Activated T-cell treated with anti-CD3 and anti-CD28 coated beads, Interleukin-2, amount 50 U/mL, for 72 hours (primary cell): Measurements from ENCODE around the gene RAD9A. TPM values are rescaled to one million over a fixed set of nuclear protein-coding genes. Genes with fewer than 3 reads are reported as not detected.

Experiments
- ATAC-seq, 2 donors: fragments of 150-1000 bp; cut with Tn5 transposase; replicated peaks in 1 of 2; 2 replicates each; pipeline ENCODE4 v1.10.0; 2021; ENCODE audit warnings: moderate library complexity in 2 of 2, mild to moderate bottlenecking in 1 of 2
- DNase-seq, 2 donors: peaks; one replicate each; pipeline ENCODE4 v3.0.0; 2021 to 2022; ENCODE audit warnings: mixed read lengths in 1 of 2
- H3K27ac Mint-ChIP-seq: one replicate; pipeline ENCODE4 v1.8.0; 2022; ENCODE audit warnings: mild to moderate bottlenecking, moderate library complexity, mixed read lengths
- H3K27me3 Mint-ChIP-seq: one replicate; pipeline ENCODE4 v1.8.0; 2022; ENCODE audit warnings: low read depth, mixed read lengths
- H3K36me3 Mint-ChIP-seq, 2 donors: one replicate each; pipeline ENCODE4 v1.8.0; 2022; ENCODE audit warnings: mixed read lengths in 2 of 2, mild to moderate bottlenecking in 1 of 2; ENCODE audit not compliant: insufficient read depth in 2 of 2
- H3K4me1 Mint-ChIP-seq: one replicate; pipeline ENCODE4 v1.8.0; 2022; ENCODE audit warnings: low read depth, mixed read lengths
- H3K4me3 Mint-ChIP-seq, 2 donors: one replicate each; pipeline ENCODE4 v1.8.0; 2022; ENCODE audit warnings: mild to moderate bottlenecking in 2 of 2, mixed read lengths in 2 of 2, moderate library complexity in 2 of 2
- H3K9me3 Mint-ChIP-seq, 2 donors: one replicate each; pipeline ENCODE4 v1.8.0; 2022; ENCODE audit warnings: mixed read lengths in 2 of 2
- total RNA-seq, 2 donors: library from RNA; stranded (reverse); gene quantifications; one replicate each; pipeline ENCODE4 v1.2.3, GENCODE V29; 2022

The RAD9A gene
- total RNA-seq, 2 donors from 2014 or later: 36.7 to 41.2 TPM

DNA sequence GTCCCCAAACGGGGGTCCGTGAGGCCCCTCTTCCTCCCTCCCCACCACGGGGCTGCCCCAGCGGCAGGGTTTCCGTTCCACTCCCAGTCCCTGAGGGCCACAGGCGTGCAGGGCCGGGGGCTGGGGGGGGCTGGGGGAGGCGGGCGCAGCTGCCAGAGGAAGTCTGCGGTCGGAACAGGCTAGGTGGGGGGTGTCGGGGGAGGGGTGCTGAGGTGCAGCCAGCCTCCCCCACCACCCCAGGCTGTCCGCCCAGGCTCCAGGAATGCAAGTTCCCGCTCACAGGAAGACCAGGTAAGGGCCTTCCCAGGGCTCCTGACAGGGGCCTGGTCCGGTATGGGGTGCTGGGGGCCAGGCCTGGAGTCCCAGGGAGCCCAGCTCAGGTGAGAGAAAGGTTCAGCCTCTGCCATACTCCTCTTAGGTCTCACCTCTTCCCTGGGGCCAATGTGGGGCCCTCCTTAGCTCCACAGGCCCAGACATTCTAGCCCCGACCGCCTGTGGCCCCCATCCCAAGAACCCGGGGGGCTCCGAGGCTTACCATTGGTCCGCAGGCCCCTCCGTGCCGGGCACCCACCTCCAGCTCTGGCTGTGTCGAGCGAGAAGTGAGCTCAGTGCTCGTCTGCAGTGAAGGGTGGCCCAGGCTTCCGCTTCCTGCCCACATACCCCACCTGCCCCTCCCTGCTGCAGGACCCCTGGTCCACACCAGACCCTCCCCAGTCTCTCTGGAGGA lies 45.5 kb downstream of the RAD9A start, which contains the start of gene PTPRCAP:
Gene PTPRCAP, minus strand, starts transcription at position 601 of the 727 bp plus-strand sequence. Its CDS starts 63 bp downstream, at position 538.
- peak within 1 kb of the TSS; percentile 89 for H3K27ac Mint-ChIP-seq
- DNase-seq: peak; percentile 64 to 70
- H3K9me3 Mint-ChIP-seq: no peaks in the 10 kb centered on the region
- peaks cover 10 to 18% of the 10 kb centered on the region in 2 donors for H3K36me3 Mint-ChIP-seq
- peak; percentile 29 to 41 for ATAC-seq
- peaks cover 65% of the 10 kb centered on the region for H3K4me1 Mint-ChIP-seq
- no peaks in the 10 kb centered on the region for H3K27me3 Mint-ChIP-seq
- H3K4me3 Mint-ChIP-seq: peak within 1 kb of the TSS; percentile 91 to 97

DNA sequence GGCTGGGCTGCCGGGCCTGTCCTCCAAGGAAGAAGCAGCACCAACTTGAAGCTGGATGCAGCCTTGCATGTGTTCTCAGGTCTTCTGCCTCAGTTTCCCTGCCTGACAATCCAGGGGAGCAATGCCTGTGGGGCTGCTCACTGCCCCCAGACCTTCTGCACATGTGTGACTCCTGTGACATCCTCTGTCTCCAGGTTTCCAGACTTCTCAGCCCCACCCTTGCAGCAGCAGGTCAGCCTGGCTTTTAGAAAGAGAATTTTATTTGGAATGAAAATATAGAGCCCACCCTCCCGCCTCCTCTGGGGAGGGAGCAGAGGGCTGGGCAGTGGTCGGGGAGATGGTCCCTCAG lies 46.0 kb downstream of the RAD9A start:
- peaks cover 10 to 18% of the 10 kb centered on the region in 2 donors for H3K36me3 Mint-ChIP-seq
- DNase-seq (no peak), ATAC-seq (no peak)
- no peaks in the 10 kb centered on the region for H3K9me3 Mint-ChIP-seq
- H3K27me3 Mint-ChIP-seq: no peaks in the 10 kb centered on the region
- peak overlapping the region; percentile 91 to 97 for H3K4me3 Mint-ChIP-seq
- peak overlapping the region; percentile 89 for H3K27ac Mint-ChIP-seq
- H3K4me1 Mint-ChIP-seq: peaks cover 63% of the 10 kb centered on the region

DNA sequence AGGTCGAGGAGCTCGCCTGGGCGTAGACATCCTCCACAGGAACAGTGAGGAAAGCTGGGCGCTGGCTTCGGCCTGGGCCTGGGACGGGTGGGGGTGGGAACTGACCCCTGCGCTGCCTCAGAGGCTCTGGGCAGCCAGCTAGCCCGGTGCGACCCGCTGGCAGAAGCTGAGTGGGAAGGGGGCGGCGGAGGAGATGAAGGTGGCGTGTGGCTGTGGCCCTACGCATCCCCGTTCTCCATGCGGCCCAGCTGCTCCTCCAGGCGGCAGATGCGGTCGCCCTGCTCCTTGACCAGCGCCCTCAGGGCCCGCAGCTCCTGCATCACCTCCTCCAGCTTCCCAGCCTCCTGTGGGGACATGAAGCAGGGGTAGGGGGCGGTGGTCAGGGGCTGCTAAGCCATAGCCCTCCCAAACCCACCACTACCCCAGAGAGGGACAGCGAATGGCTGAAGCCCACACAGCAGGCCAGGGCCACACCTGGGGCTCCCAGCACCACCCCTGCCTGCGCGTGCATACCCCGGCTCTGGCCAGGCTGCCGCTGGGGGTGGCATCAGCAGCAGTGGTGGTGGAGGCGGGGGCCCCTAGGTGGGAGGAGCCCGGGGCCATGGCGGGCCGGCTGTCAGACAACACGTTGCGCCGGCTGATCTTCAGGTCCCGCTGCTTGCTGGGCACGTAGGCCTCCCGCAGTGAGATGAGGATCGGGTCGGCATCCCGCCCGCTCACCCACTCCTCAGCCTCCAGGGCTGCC lies 46.5 kb downstream of the RAD9A start:
- DNase-seq: peak; percentile 89 to 92
- Mint-ChIP-seq H3K4me1 (peaks cover 60% of the 10 kb centered on the region), H3K27me3 (no peaks in the 10 kb centered on the region), H3K27ac (peak overlapping the region; percentile 89), H3K9me3 (no peaks in the 10 kb centered on the region), H3K36me3 (peaks cover 10 to 18% of the 10 kb centered on the region in 2 donors), H3K4me3 (peak overlapping the region; percentile 91 to 97)
- ATAC-seq: peak; percentile 70 to 78

- Mint-ChIP-seq H3K9me3 (no peaks in the 10 kb centered on the region), H3K4me1 (peaks cover 59% of the 10 kb centered on the region), H3K27ac (peak overlapping the region; percentile 92), H3K36me3 (peaks cover 10 to 16% of the 10 kb centered on the region in 2 donors), H3K4me3 (peak overlapping the region; percentile 91 to 97), H3K27me3 (no peaks in the 10 kb centered on the region)
- ATAC-seq (peak; percentile 3 to 4), DNase-seq (no peak)
Observed at GRCh38 chr11:67439321-67440228, 47.8 kb downstream of the RAD9A start.

DNA sequence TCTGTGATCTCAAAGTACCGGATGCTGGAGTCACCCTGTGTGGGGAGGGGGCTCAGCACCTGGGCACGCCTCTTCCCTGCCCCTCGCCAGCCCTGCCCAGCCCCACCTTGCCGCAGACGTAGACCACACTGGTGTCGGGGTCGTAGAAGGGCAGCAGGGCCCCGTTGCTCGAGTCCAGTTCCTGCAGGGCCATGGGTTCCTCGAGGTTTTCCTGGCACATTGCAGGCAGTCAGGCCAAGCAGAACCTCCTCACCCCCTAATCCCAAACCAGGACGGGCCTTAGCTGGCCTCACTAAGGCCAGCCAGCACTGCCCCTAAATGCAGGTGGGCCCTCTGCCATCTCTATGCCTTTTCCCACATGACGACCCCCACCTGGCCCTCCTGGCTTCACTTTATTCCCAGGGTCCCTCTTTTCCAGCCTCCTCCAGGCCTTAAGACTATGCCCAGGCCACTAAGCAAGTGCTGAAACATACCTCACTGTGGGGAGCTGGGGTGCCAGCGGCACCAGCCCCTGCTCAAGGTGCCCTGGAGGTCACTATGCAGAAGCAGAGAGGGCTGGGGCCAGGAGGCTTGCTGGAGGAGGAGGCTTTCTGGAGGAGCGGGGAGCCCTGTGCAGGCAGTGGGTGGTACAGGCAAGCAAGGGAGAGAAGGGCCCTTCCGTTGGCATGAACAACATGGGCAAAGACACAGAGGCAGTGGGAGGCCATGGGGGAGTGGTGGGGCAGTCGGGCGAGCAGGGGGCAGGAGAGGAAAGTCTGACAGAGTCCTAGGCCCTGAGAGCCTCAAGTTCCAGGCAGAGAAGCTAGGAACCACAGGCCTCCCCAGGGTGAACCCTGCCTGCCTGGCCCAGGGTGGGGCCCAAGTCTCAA lies 48.7 kb downstream of the RAD9A start:
- peak overlapping the region; percentile 92 for H3K27ac Mint-ChIP-seq
- peak in 1 of 2 donors; percentile 6 for ATAC-seq
- DNase-seq: no peak
- H3K27me3 Mint-ChIP-seq: no peaks in the 10 kb centered on the region
- peak overlapping the region; percentile 91 to 97 for H3K4me3 Mint-ChIP-seq
- H3K36me3 Mint-ChIP-seq: peaks cover 7 to 12% of the 10 kb centered on the region in 2 donors
- no peaks in the 10 kb centered on the region for H3K9me3 Mint-ChIP-seq
- peaks cover 63% of the 10 kb centered on the region for H3K4me1 Mint-ChIP-seq

DNA sequence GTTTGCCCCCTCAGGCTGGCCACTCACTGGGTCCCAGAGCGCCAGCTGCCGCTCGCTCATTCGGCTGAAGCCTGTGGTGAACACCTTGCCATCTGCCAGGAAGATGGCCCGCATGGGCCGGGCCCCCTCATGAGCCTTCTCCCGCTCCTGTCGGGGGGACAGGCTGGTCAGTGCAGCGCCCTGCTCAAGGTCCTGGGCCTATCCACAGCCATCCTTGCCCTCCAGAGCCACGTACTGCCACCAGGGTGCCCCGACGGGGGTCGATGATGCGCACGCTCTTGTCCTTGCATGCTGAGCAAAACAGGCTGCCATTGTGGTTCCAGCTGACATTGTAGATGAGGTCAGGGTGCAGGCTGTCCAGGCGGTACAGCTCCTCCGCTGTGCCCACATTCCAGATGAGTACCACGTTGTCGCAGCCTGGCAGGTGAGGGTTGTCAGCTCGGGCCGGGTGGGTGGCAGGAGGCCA lies 49.3 kb downstream of the RAD9A start:
- Mint-ChIP-seq H3K36me3 (peaks cover 4 to 11% of the 10 kb centered on the region in 2 donors), H3K27ac (no peak overlapping the region), H3K4me3 (no peak overlapping the region), H3K9me3 (no peaks in the 10 kb centered on the region), H3K4me1 (peaks cover 64% of the 10 kb centered on the region), H3K27me3 (no peaks in the 10 kb centered on the region)
- DNase-seq (no peak), ATAC-seq (no peak)

- DNase-seq (no peak), ATAC-seq (no peak)
- Mint-ChIP-seq H3K27ac (no peak overlapping the region), H3K9me3 (no peaks in the 10 kb centered on the region), H3K36me3 (peaks cover 2 to 7% of the 10 kb centered on the region in 2 donors), H3K4me3 (peak overlapping the region; percentile 44 to 84), H3K4me1 (peaks cover 71% of the 10 kb centered on the region), H3K27me3 (no peaks in the 10 kb centered on the region)
Observed at GRCh38 chr11:67441731-67442351, 50.1 kb downstream of the RAD9A start.

- peaks cover 78% of the 10 kb centered on the region for H3K4me1 Mint-ChIP-seq
- no peak overlapping the region for H3K27ac Mint-ChIP-seq
- H3K36me3 Mint-ChIP-seq: peaks cover 2 to 5% of the 10 kb centered on the region in 2 donors
- DNase-seq: no peak
- no peaks in the 10 kb centered on the region for H3K9me3 Mint-ChIP-seq
- H3K27me3 Mint-ChIP-seq: no peaks in the 10 kb centered on the region
- no peak for ATAC-seq
- peak overlapping the region; percentile 77 to 84 for H3K4me3 Mint-ChIP-seq
Observed at GRCh38 chr11:67442504-67443404, 51.0 kb downstream of the RAD9A start.

DNA sequence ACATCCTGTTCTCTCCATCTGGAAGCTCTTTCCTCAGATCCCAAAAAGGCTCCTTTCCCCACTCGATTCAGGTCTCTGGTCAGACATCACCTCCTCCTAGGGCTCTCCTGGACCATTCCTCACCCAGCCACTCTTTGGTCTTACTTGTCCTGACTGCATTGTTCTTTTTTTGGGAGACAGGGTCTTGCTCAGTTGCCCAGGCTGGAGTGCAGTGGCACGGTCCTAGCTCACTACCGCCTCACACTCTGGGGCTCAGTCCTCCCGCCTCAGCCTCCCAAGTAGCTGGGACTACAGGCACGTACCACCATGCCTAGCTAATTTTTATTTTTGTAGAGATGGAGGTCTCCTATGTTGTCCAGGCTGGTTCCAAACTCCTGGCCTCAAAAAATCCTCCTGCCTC lies 53.7 kb downstream of the RAD9A start:
- no peak for ATAC-seq
- Mint-ChIP-seq H3K36me3 (no peaks in the 10 kb centered on the region), H3K4me3 (peak overlapping the region; percentile 84 to 90), H3K4me1 (peaks cover 76% of the 10 kb centered on the region), H3K27me3 (no peaks in the 10 kb centered on the region), H3K27ac (peak overlapping the region; percentile 81), H3K9me3 (no peaks in the 10 kb centered on the region)
- no peak for DNase-seq
